Measurements from ENCODE around the gene HPF1. TPM values are rescaled to one million over a fixed set of nuclear protein-coding genes. Genes with fewer than 3 reads are reported as not detected.

Gene HPF1
- total RNA-seq, 1 donor from 2014 or later = 21.2 TPM

DNA sequence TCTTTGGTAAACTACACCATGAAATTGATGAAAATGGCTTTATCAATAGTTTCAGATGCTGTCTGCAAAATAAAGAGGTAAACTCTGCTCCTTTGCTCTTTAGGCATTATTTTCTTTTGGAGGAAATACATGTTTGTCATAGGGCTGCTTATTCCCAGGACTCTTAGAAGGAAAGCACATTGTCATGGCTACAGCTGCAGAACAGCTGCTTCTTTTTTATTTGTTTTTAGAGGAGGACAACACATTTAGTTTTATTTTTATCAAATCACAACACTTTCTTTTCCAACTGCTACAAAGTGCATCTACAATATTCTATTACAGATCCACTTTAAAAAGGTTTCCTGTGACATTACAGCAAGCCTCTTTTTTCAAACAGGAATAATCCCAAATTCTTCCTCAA, 12.7 kb upstream of the HPF1 start:
- Histone ChIP-seq H3K36me3 (no peaks in the 10 kb centered on the region), H3K27ac (no peak overlapping the region), H3K4me3 (no peak overlapping the region), H3K9me3 (no peaks in the 10 kb centered on the region), H3K4me1 (peaks cover 6% of the 10 kb centered on the region), H3K27me3 (ENCODE audit: low read depth) (peaks cover 9% of the 10 kb centered on the region)
- DNase-seq (no peak), ATAC-seq (no peak)
- intact Hi-C loops (cut with DNase I) = no loop called here
- TF ChIP-seq CTCF (IDR thresholded peaks at IDR 0.05) = no peak

DNA sequence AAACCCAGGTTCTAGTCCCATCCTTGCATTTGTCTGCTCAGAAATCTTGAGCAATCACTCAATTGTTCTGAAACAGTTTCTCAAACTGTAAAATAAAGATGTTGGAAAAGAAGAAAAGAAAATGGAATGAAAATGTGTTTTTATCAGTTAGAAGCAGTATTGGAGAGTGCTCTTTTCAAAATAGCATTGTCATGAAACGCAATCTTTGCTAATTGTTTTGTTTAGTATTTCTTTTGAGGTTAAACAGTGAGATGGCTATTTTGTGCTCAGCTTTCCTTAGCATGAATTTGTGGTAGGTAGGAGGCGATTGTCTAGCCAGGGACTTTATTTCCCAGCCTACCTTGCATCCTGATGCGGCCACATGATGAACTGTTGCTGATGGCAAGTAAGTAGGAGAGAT, 10.6 kb upstream of the HPF1 start:
- Histone ChIP-seq H3K4me3 (no peak overlapping the region), H3K9me3 (no peaks in the 10 kb centered on the region), H3K27me3 (ENCODE audit: low read depth) (no peaks in the 10 kb centered on the region), H3K36me3 (no peaks in the 10 kb centered on the region), H3K4me1 (no peaks in the 10 kb centered on the region), H3K27ac (no peak overlapping the region)
- intact Hi-C loops (cut with DNase I) = no loop called here
- TF ChIP-seq CTCF (IDR thresholded peaks at IDR 0.05) = no peak
- no peak for ATAC-seq
- DNase-seq = no peak

DNA sequence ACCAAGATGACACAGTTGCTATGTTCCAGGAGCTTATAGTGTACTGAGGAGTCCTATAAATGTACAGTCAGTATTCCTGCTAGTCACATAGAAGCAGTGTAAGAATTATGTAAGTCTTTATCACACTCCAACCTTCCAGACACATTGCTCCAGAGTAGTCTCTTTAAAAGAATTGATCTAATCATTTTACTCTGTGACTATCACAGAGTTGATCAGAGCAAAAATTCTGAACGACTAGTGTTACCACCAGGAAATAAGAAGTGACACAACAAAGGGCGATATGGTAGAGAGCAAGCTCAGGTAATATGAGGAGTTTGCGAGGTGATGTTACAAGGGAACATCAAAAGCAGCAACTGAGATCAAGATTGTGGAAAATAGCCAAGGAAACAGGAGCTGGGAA, 9.0 kb upstream of the HPF1 start:
- TF ChIP-seq CTCF (IDR thresholded peaks at IDR 0.05) = no peak
- H3K4me3 ChIP-seq = no peak overlapping the region
- no peaks in the 10 kb centered on the region for H3K9me3 ChIP-seq
- no peak for ATAC-seq
- H3K27ac ChIP-seq = no peak overlapping the region
- H3K27me3 ChIP-seq (ENCODE audit: low read depth) = no peaks in the 10 kb centered on the region
- DNase-seq = no peak
- no peaks in the 10 kb centered on the region for H3K4me1 ChIP-seq
- H3K36me3 ChIP-seq = no peaks in the 10 kb centered on the region
- intact Hi-C loops (cut with DNase I) = no loop called here

GRCh38 chr4:169765835-169766234, 8.1 kb upstream of the HPF1 start:
- no peaks in the 10 kb centered on the region for H3K27me3 ChIP-seq (ENCODE audit: low read depth)
- H3K9me3 ChIP-seq = no peaks in the 10 kb centered on the region
- no peaks in the 10 kb centered on the region for H3K4me1 ChIP-seq
- no peak for TF ChIP-seq CTCF (IDR thresholded peaks at IDR 0.05)
- intact Hi-C loops (cut with DNase I) = no loop called here
- no peak for ATAC-seq
- no peak overlapping the region for H3K27ac ChIP-seq
- H3K36me3 ChIP-seq = no peaks in the 10 kb centered on the region
- no peak overlapping the region for H3K4me3 ChIP-seq
- no peak for DNase-seq

DNA sequence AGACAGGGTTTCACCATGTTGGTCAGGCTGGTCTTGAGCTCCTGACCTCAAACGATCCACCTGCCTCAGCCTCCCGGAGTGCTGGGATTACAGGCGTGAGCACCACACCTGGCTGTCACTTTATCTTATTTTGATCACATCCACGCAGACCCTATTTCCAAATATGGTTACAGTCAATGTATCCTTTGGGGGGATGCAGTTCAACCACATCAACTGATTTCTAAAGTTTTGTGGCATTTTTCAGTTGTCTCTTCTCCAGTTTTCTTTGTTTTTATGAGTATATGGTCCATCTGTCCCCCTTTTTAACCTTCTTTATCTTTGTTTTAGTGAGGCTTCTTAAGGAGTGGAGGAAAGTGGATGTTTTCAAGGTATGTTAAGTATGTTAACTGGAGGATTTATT, 4.1 kb upstream of the HPF1 start:
- intact Hi-C loops (cut with DNase I) = no loop called here
- Histone ChIP-seq H3K4me1 (peaks cover 3% of the 10 kb centered on the region), H3K4me3 (no peak overlapping the region), H3K27me3 (ENCODE audit: low read depth) (no peaks in the 10 kb centered on the region), H3K36me3 (no peaks in the 10 kb centered on the region), H3K27ac (no peak overlapping the region), H3K9me3 (no peaks in the 10 kb centered on the region)
- no peak for TF ChIP-seq CTCF (IDR thresholded peaks at IDR 0.05)
- no peak for ATAC-seq
- DNase-seq = no peak

GRCh38 chr4:169758401-169758962, 738 bp upstream of the HPF1 start:
- no peak for TF ChIP-seq CTCF (IDR thresholded peaks at IDR 0.05)
- Histone ChIP-seq H3K4me1 (peaks cover 13% of the 10 kb centered on the region), H3K9me3 (no peaks in the 10 kb centered on the region), H3K36me3 (no peaks in the 10 kb centered on the region), H3K27me3 (ENCODE audit: low read depth) (no peaks in the 10 kb centered on the region), H3K4me3 (peak overlapping the region; percentile 97), H3K27ac (peak overlapping the region; percentile 79)
- no peak for ATAC-seq
- no peak for DNase-seq
- intact Hi-C loops (cut with DNase I) = no loop called here

Data from lower lobe of right lung (tissue), 2 donors.